Stomach (tissue), 19 donors: Measurements from ENCODE around the gene PTPRG. TPM values are rescaled to one million over a fixed set of nuclear protein-coding genes. Genes with fewer than 3 reads are reported as not detected.

Experiments
- DNase-seq, 2 donors: peaks; one replicate each; pipeline versions ENCODE4 v3.0.0 to v3.0.0-alpha.2; 2013 to 2019
- H3K27ac ChIP-seq, 5 donors: fragments of 200-600 bp in 4 of 5; sonication (generic) in 4 of 5; one replicate each; pipeline ENCODE4 v1.5.1; 2013 to 2019; ENCODE audit warnings: mild to moderate bottlenecking in 1 of 5, moderate library complexity in 1 of 5
- H3K27me3 ChIP-seq, 3 donors: fragments of 200-600 bp; sonication (generic); one replicate each; pipeline ENCODE4 v1.5.1; 2017 to 2019; ENCODE audit warnings: mixed run types in 1 of 3
- H3K36me3 ChIP-seq, 4 donors: fragments of 200-600 bp; sonication (generic); 1 replicate in 3 of 4; 2 replicates in 1 of 4; pipeline ENCODE4 v1.5.1; 2016 to 2019
- H3K4me1 ChIP-seq, 4 donors: fragments of 200-600 bp; sonication (generic); one replicate each; pipeline ENCODE4 v1.5.1; 2016 to 2019
- H3K4me3 ChIP-seq, 4 donors: fragments of 200-600 bp; sonication (generic) in 3 of 4; one replicate each; pipeline ENCODE4 v1.5.1; 2016 to 2019; ENCODE audit warnings: mild to moderate bottlenecking in 1 of 4
- H3K9me3 ChIP-seq, 4 donors: fragments of 200-600 bp; sonication (generic); one replicate each; pipeline ENCODE4 v1.5.1; 2016 to 2019
- EP300 ChIP-seq: sonication (generic); formaldehyde crosslinking; IDR thresholded peaks from one replicate; pipeline ENCODE4 v1.6.1; 2017; ENCODE audit warnings: antibody characterized with exemption
- POLR2A ChIP-seq, 4 donors: fragments of 450-650 bp; IDR thresholded peaks; one replicate each; pipeline ENCODE4 v1.6.1; 2016; ENCODE audit warnings: antibody characterized with exemption in 4 of 4, control low read depth in 2 of 4, mild to moderate bottlenecking in 1 of 4, moderate library complexity in 1 of 4
- POLR2AphosphoS5 ChIP-seq, 3 donors: sonication (generic); formaldehyde crosslinking; IDR thresholded peaks; one replicate each; pipeline ENCODE4 v1.6.1; 2016; ENCODE audit warnings: antibody characterized with exemption in 3 of 3
- WGBS, 5 donors: extraction: QIAGEN DNeasy Blood & Tissue Kit in 3 of 5; methylation state at CpG; one replicate each; pipeline versions ENCODE4 v1.1.5 to v1.1.7; 2013 to 2018; 5-methylcytosine and 5-hydroxymethylcytosine counted together
- intact Hi-C: fragments of 100-400 bp; cut with DNase I; formaldehyde crosslinking; loops from one replicate; pipeline ENCODE4 v1.15.1; 2023; ENCODE audit warnings: low total_unique reads
- long read RNA-seq, 10 donors: transcript quantifications; one replicate each; lab custom pipeline, GENCODE V29; 2026
- polyA plus RNA-seq, 3 donors: library from polyadenylated mRNA; stranded (reverse); fragments of 200-250 nt; gene quantifications; one replicate each; pipeline ENCODE4 v1.2.3, GENCODE V29; 2013
- total RNA-seq, 5 donors: library from RNA; depleted of rRNA; stranded (reverse); fragments of >200 nt; gene quantifications; one replicate each; pipeline versions ENCODE4 v1.1.0 to v1.2.3, GENCODE V29; 2014 to 2016
- TF ChIP-seq, protein P1 (sequence below), 7 experiments: fragments of 450-650 bp in 4 of 7; fragments of 200-600 bp in 3 of 7; sonication (generic) in 3 of 7; IDR thresholded peaks; one replicate each; pipeline ENCODE4 v1.5.1; 2016 to 2019; ENCODE audit warnings: antibody characterized with exemption in 7 of 7, control low read depth in 2 of 7, mild to moderate bottlenecking in 1 of 7
- donor health status: healthy with polysubstance abuse.
- donor health status: Bipolar disorder and iron deficiency.
- donor health status: healthy.

PTPRG gene
- total RNA-seq (10 to 100 TPM; 12.5 to 96.0 (median 33.0) TPM), polyA plus RNA-seq (1 to 10 TPM; 2.4 to 3.1 (median 2.7) TPM)
- long read RNA-seq, donor 1, result 0 reads
- long read RNA-seq, donor 2, partial matches to known transcripts, result 0 of 3 reads
- long read RNA-seq, donor 2, other reads (novel, unspliced or antisense), result 0 of 3 reads
- long read RNA-seq, donor 3, partial matches to known transcripts, result 0 of 2 reads
- long read RNA-seq, donor 3, other reads (novel, unspliced or antisense), result 0 of 2 reads
- long read RNA-seq, donor 4, result 0 reads
- long read RNA-seq, donor 5, partial matches to known transcripts, result 0 of 1 reads
- long read RNA-seq, donor 5, other reads (novel, unspliced or antisense), result 0 of 1 reads
- long read RNA-seq, donor 6, result 0 reads
- long read RNA-seq, donor 7, partial matches to known transcripts, result 0 of 2 reads
- long read RNA-seq, donor 7, other reads (novel, unspliced or antisense), result 0 of 2 reads
- long read RNA-seq, donor 8, partial matches to known transcripts, result 936 of 936 reads
- long read RNA-seq, donor 8, other reads (novel, unspliced or antisense), result 0 of 936 reads
- long read RNA-seq, donor 9, result 0 reads
- long read RNA-seq, donor 10, result 0 reads

DNA sequence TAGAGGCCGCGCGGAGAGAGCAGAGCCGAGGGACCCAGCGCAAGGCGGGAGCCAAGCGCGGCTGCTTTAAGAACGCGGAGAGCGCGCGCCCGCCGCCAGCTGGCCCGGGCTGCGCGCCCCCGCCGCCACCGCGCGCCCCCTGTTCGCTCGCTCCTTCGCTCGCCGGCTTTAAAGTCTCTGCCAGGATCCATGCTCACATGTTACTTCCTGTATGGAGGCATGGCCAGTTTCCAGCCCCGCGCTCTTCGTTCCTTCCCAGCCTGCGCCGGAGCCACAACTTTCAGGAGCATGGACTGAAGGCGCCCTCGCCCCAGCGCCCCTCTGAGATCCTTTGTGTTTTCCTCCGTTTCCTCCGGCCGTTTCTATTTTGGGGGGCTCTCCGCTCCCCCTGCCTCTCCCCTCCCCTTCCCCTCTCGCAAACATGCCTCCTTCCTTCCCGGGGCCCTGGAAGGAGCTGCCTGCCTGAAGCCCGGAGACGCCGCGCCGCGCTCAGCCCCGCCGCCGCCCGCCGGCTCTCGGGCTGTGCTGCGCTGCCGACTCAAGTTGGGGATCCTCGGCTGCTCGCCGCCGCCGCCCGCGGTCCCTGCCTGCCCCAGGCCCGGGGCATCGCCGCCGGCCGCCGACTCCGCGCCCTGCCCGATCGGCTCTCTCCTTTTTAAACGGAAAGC, at the start of gene PTPRG:
Gene PTPRG, plus strand, starts transcription at position 198 of the 668 bp plus-strand sequence. CDS start 717 bp downstream, outside the sequence.
- 0 to 1% (median 1%) methylated on average over 43 to 74 of the region's 74 CpGs for WGBS, 5 donors
- intact Hi-C loops, result loop anchor here (10.0 kb wide), 1 partner anchor 623 kb away; no protein-coding TSS in a partner anchor
- TF ChIP-seq, protein P1, sequence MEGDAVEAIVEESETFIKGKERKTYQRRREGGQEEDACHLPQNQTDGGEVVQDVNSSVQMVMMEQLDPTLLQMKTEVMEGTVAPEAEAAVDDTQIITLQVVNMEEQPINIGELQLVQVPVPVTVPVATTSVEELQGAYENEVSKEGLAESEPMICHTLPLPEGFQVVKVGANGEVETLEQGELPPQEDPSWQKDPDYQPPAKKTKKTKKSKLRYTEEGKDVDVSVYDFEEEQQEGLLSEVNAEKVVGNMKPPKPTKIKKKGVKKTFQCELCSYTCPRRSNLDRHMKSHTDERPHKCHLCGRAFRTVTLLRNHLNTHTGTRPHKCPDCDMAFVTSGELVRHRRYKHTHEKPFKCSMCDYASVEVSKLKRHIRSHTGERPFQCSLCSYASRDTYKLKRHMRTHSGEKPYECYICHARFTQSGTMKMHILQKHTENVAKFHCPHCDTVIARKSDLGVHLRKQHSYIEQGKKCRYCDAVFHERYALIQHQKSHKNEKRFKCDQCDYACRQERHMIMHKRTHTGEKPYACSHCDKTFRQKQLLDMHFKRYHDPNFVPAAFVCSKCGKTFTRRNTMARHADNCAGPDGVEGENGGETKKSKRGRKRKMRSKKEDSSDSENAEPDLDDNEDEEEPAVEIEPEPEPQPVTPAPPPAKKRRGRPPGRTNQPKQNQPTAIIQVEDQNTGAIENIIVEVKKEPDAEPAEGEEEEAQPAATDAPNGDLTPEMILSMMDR (IDR thresholded peaks at IDR 0.05), result no peak
- no peak for TF ChIP-seq EP300
- peak in 1 of 4 donors; percentile 18 for TF ChIP-seq POLR2A (IDR thresholded peaks at IDR 0.05)
- peak; percentile 88 to 90 (median 88) for TF ChIP-seq POLR2AphosphoS5 (IDR thresholded peaks at IDR 0.05)

DNA sequence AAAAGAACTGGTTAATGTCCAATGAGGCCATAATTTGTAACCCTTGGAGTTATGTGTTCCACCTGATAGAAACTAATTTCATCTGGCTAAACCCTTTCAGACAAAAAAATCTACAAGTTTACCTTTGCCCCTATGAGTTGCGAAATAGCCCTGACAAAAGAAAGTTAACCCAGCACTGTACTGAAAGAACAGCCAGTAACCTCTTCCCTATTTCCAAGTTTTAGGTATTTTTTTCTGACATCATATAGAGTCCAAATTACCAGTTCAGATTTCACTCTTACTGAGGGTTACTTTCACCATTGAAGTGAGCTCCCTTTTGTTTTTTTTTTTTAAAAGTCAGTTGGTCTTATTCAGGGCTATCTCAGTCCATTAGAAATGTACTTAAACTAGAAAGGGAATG, 42.8 kb upstream of the PTPRG start:
- TF ChIP-seq, protein P1 (IDR thresholded peaks at IDR 0.05), result no peak
- TF ChIP-seq EP300 (no peak), POLR2A (IDR thresholded peaks at IDR 0.05) (no peak), POLR2AphosphoS5 (IDR thresholded peaks at IDR 0.05) (no peak)
- WGBS, 5 donors, result 85 to 96% (median 94%) methylated on average over 1 of the region's 1 CpG
- no peaks in the 10 kb centered on the region for H3K27me3 ChIP-seq
- H3K27ac ChIP-seq, result no peak overlapping the region
- DNase-seq, result no peak
- no peak overlapping the region for H3K4me3 ChIP-seq
- no peaks in the 10 kb centered on the region for H3K36me3 ChIP-seq
- H3K4me1 ChIP-seq, result no peaks in the 10 kb centered on the region
- peaks cover 0 to 5% (median 0%) of the 10 kb centered on the region in 4 donors for H3K9me3 ChIP-seq
- intact Hi-C loops, result no loop called here

More for the DNA sequence above, at the start of gene PTPRG:
- Histone ChIP-seq H3K4me1 (peaks cover 5 to 46% (median 35%) of the 10 kb centered on the region in 4 donors), H3K36me3 (no peaks in the 10 kb centered on the region), H3K27me3 (peaks cover 0 to 54% (median 0%) of the 10 kb centered on the region in 3 donors), H3K4me3 (peak within 1 kb of the TSS; percentile 70 to 83 (median 76)), H3K27ac (peak within 1 kb of the TSS; percentile 93 to 97 (median 95)), H3K9me3 (peaks cover 0 to 8% (median 0%) of the 10 kb centered on the region in 4 donors)
- DNase-seq, result peak; percentile 90 to 97

DNA sequence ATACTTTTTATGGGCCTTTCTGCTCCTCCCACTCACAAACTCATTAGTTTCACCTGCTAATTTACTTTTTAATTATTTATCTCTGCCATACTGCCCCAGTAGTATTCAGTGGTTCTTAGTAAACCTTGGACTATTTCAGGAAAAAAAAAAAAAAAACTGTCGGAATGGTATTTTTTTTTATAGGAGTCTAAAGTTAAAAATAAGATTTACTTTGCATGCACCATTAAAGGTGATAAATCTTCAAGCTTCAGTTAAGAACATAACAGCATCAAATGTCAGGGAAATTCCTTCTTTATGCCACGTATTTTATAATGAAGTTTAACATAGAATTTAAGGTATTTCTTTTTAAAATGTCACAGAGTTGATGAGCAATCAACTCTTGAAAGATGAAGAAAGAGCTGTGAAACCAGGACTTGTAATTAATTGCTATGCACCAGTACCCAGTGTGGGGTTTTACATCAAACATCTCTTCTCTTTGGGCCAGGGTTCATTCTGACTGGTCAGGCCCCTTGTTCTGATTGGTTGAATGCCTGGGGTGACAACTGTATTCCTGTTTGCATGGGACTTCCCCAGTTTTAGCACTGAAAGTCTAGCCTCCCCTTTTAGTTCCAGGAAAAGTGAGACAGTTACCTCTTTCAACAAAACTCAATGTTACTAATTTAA, 40.3 kb upstream of the PTPRG start:
- no peak for DNase-seq
- Histone ChIP-seq H3K27me3 (no peaks in the 10 kb centered on the region), H3K27ac (no peak overlapping the region), H3K4me1 (no peaks in the 10 kb centered on the region), H3K36me3 (no peaks in the 10 kb centered on the region), H3K4me3 (no peak overlapping the region), H3K9me3 (no peaks in the 10 kb centered on the region)
- WGBS, 5 donors, result 80 to 87% (median 87%) methylated on average over 2 of the region's 2 CpGs
- intact Hi-C loops, result no loop called here
- TF ChIP-seq EP300 (no peak), POLR2A (IDR thresholded peaks at IDR 0.05) (no peak), POLR2AphosphoS5 (IDR thresholded peaks at IDR 0.05) (no peak)
- TF ChIP-seq, protein P1 (IDR thresholded peaks at IDR 0.05), result no peak

DNA sequence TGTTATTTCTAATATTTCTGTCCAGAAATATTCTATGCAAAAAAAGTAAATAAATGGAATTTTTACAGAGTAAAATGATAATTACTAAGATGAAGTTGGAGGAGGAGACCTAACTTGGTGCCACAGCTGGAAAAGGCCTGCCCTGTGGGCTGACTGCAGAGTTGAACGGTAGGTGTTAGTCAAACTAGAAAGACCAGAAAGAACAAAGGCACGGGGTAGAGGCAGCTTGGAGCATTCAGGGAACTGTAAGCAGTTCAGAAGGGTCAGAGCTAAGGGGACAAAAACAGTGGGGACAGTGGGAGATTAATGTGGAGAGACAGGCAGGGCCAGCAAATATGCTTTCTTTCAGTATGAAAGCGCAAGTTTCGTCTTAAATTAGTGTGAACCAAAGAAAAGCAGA, 39.3 kb upstream of the PTPRG start:
- intact Hi-C loops, result no loop called here
- peak in 1 of 2 donors; percentile 19 for DNase-seq
- H3K27ac ChIP-seq, result no peak overlapping the region
- WGBS, 5 donors, result 68 to 79% (median 74%) methylated on average over 4 of the region's 4 CpGs
- H3K27me3 ChIP-seq, result no peaks in the 10 kb centered on the region
- no peaks in the 10 kb centered on the region for H3K4me1 ChIP-seq
- no peaks in the 10 kb centered on the region for H3K36me3 ChIP-seq
- no peak overlapping the region for H3K4me3 ChIP-seq
- no peaks in the 10 kb centered on the region for H3K9me3 ChIP-seq
- TF ChIP-seq POLR2AphosphoS5 (IDR thresholded peaks at IDR 0.05) (no peak), POLR2A (IDR thresholded peaks at IDR 0.05) (no peak), EP300 (no peak)
- TF ChIP-seq, protein P1 (IDR thresholded peaks at IDR 0.05), result no peak
